MM.1S (cell line): ENCODE measurements around the gene RSRC1.

Source experiments
- CTCF ChIP-seq: fragments of 300-600 bp; sonication (generic); IDR thresholded peaks from 2 replicates; pipeline ENCODE4 v1.5.1; 2016; ENCODE audit warnings: antibody characterized with exemption, low read length, mixed read lengths
- EZH2phosphoT487 ChIP-seq: fragments of 300-600 bp; sonication (generic); IDR thresholded peaks from 2 replicates; pipeline ENCODE4 v1.6.1; 2018; ENCODE audit warnings: antibody characterized with exemption, low read length

DNA sequence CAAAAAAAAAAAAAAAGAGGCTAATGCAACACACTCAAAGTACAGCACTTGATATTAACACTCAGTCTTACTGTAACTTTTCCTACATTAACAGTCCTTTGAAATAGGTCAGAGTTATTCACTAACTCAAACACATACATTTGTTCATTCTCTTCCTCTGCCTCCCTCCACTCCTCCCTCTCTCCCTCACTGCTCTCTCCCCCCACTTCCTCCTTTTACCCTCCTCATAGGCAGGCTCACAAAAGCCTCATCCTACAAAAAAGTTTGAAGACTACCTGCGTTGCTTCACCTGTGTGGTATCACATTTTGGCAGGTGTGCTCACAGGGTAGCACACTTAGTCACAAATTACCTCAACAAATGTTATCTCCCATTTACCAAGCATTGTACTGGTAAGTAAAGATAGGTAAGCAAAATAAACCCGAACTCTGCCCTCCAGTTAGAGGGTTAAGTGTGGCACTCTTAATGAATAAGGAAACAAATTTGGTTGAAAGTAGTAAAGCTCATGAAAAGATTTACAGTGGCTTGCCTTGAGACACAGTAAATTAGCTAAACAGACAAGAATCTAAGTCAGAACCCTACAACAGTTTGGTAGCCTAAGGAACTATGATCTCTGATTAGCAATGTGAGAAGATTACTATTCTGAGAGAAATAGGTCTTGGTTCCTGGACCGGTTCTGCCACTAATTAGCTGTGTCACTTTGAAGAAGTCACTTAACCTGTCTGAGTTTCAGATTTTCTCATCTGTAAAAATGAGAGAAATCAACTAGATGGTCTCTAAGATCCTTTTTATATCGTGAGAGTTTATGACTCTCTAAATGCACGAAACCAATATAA lies 310.1 kb downstream of the RSRC1 start:
- no peak for TF ChIP-seq CTCF
- TF ChIP-seq EZH2phosphoT487, result no peak
